Hypothalamus (tissue), 51 donors: ENCODE data around the gene SPAG6.

Experiments
- DNase-seq, 51 donors: peaks; one replicate each; lab custom pipeline; 2025; lab: John Stamatoyannopoulos, UW

The SPAG6 gene

DNA sequence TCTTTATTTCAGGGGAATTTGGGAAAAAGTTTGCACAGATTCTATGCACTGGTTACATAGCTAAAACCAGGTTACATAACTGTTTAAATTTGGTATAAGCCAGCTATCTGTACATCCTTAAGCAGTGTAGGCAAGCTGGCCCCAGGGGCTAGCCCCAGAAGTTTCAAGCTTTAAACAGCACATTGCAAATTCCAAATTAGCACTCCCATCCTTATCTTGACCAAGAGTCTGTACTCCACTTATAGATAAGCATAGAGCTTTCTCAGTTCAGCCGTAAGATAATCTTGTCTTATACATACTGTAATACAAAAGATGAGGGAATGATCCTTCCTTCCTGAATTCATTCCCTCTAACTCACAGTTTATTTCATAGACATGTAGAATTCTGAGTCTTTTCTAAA is 109.3 kb downstream of the SPAG6 start:
- DNase-seq: no peak

- DNase-seq: no peak
Measured at GRCh38 chr10:22455068-22455857, 110.0 kb downstream of the SPAG6 start.

- DNase-seq: no peak
Measured at GRCh38 chr10:22456486-22456885, 111.2 kb downstream of the SPAG6 start.

DNA sequence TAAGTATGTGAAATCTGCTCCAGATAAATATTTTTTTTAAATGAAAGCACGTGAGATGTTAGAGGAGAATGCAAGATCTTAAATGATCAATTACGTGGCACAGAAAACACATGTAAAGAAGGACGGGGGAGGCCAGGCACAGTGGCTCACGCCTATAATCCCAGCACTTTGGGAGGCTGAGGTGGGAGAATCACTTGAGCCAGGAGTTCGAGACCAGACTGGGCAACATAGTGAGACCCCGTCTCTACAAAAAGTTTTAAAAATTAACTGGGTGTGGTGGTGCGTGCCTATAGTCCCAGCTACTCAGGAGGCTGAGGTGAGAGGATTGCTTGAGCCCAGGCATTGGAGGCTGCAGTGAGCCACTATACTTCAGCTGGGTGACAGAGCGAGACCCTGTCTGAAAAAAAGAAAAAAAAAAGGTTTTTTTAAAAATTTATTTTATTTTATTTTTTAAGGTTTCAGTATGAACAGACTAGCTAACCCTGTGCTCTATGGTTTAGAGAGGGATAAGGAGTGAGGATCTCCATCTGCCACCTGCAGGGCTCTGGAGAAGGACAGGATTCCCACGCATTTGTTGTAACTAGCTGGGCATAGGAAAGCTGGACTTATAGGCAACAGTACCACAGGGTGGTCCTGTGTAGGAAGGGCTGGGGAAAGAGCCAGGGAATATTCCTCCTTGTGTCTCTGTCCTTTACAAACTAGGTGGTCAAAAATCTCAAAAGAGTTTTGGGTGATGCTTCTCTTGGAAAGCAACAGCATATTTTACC is 113.2 kb downstream of the SPAG6 start:
- no peak for DNase-seq

- no peak for DNase-seq
Measured at GRCh38 chr10:22459496-22459895, 114.2 kb downstream of the SPAG6 start.

DNA sequence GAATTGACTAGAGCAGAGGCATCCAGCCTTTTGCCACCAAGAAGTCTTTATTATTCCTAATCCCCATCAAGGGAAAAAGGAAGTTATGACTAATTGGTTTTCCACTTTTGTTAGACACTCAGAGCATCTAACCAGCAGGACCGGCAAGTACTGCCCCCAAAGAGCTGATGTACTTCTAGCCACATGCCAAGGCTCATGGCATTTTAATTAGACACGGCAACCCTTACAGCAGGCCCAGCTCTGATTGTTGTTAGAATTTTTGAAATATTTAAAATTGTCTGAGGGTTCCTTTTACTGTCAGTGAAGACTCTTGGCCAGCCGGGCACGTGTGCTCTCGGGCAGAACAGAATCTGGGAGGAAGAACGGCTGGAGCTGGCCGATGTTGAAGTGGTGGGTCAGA is 114.8 kb downstream of the SPAG6 start:
- no peak for DNase-seq

- DNase-seq: no peak
Measured at GRCh38 chr10:22460531-22461403, 115.5 kb downstream of the SPAG6 start.

DNA sequence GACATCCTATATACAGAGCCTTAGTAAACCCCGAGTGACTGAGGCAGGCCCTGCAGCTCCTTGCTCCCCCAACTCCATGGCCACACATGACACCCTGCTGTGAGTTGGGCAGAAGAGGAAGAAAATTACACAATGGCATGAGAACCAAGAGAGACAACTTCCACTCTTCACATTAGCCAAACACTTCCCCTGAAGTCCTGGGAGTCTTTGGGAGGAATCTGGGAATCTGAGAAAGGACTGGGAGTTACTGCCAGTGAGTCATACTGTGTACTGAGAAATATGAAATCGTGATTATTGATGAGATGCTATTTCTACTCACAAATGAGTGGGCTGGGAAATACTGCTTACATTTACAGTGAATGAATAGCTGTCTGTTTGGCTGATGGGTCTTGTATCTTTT is 116.6 kb downstream of the SPAG6 start:
- no peak for DNase-seq

DNA sequence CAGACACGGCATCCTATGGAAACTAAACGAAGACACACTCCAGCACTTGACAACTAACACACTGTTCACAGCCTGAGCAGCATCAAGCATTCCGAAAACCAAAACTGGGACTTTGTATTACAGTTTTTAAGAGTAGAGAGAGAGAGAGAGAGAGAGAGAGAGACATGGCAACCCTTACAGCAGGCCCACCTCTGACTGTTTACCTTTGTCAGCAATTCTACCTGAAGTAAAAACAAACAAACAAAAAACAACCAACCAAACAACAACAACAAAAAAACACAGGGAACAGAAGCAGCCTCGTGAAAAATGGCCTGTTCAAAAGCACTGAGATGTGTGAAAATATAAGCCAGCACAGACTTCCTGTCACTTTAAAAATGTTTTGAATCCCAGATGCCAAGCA is 118.0 kb downstream of the SPAG6 start:
- DNase-seq: no peak

GRCh38 chr10:22464966-22465629 is 119.8 kb downstream of the SPAG6 start:
- DNase-seq: peak in 1 of 51 donors; percentile 31

DNA sequence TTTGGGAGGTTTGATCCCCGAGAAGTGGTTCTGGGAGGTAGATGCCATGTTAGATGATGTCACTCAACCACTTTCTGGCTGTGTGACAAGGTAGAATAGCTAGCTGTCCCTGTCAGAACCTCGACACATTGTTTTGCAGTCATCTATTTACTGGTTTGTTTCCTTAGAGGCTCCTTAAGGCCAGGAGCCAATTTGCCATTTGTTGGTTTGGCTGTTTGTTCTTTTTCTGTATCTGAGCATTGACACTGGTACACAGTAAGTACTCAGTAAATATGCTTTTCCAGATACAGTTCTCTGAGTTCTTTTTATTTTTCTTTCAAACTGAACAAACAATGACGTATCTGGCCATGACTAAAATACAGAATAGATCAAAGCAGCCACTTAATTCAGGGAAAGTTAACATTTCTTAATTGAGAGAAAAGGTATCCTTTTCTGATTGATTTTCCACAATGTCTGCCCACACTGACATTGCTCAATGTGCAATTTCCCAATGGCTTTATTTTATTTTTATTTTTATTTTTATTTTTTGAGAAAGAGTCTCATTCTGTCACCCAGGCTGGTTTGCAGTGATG is 121.6 kb downstream of the SPAG6 start:
- no peak for DNase-seq
